GM18907 (cell line): ENCODE measurements around the gene PDGFD.
A peak's percentile ranks its signal among the peaks of the same experiment; 100 is the strongest.

ENCODE experiments used
- ATAC-seq: cut with Tn5 transposase; IDR thresholded peaks from one replicate; pipeline ENCODE4 v1.9.1; 2021; ENCODE audit warnings: mild to moderate bottlenecking, moderate library complexity; ENCODE audit not compliant: unreplicated experiment

PDGFD gene

GRCh38 chr11:104146421-104146820, 17.5 kb downstream of the PDGFD start:
- ATAC-seq = no peak

GRCh38 chr11:104145062-104145461, 18.9 kb downstream of the PDGFD start:
- no peak for ATAC-seq

- no peak for ATAC-seq
Observed at GRCh38 chr11:104142698-104143097, 21.2 kb downstream of the PDGFD start.

- ATAC-seq = no peak
Observed at GRCh38 chr11:104136861-104137260, 27.1 kb downstream of the PDGFD start.

- ATAC-seq = no peak
Observed at GRCh38 chr11:104134745-104135144, 29.2 kb downstream of the PDGFD start.

GRCh38 chr11:104130161-104130560, 33.8 kb downstream of the PDGFD start:
- no peak for ATAC-seq

GRCh38 chr11:104129145-104129544, 34.8 kb downstream of the PDGFD start:
- ATAC-seq = no peak

- ATAC-seq = no peak
Observed at GRCh38 chr11:104127828-104128227, 36.1 kb downstream of the PDGFD start.

- ATAC-seq = no peak
Observed at GRCh38 chr11:104126464-104126863, 37.5 kb downstream of the PDGFD start.

- ATAC-seq = peak; percentile 88
Observed at GRCh38 chr11:104124979-104125378, 39.0 kb downstream of the PDGFD start.

- ATAC-seq = no peak
Observed at GRCh38 chr11:104122836-104123235, 41.1 kb downstream of the PDGFD start.

GRCh38 chr11:104122011-104122635, 41.8 kb downstream of the PDGFD start:
- ATAC-seq = no peak

- no peak for ATAC-seq
Observed at GRCh38 chr11:104120493-104121137, 43.3 kb downstream of the PDGFD start.

GRCh38 chr11:104118105-104118744, 45.7 kb downstream of the PDGFD start:
- ATAC-seq = no peak

GRCh38 chr11:104113541-104113940, 50.4 kb downstream of the PDGFD start:
- ATAC-seq = no peak

- no peak for ATAC-seq
Observed at GRCh38 chr11:104106136-104106754, 57.7 kb downstream of the PDGFD start.

GRCh38 chr11:104105155-104105554, 58.8 kb downstream of the PDGFD start:
- ATAC-seq = no peak

- ATAC-seq = no peak
Observed at GRCh38 chr11:104104664-104105063, 59.3 kb downstream of the PDGFD start.

- ATAC-seq = no peak
Observed at GRCh38 chr11:104104201-104104600, 59.7 kb downstream of the PDGFD start.

- ATAC-seq = no peak
Observed at GRCh38 chr11:104098555-104098954, 65.4 kb downstream of the PDGFD start.

- peak; percentile 52 for ATAC-seq
Observed at GRCh38 chr11:104098132-104098531, 65.8 kb downstream of the PDGFD start.

- no peak for ATAC-seq
Observed at GRCh38 chr11:104096900-104097299, 67.0 kb downstream of the PDGFD start.
